HG02678 (cell line): ENCODE results near the gene AFTPH.
A peak's percentile ranks its signal among the peaks of the same experiment; 100 is the strongest.

Experiments used
- ATAC-seq: cut with Tn5 transposase; IDR thresholded peaks from one replicate; pipeline ENCODE4 v1.9.1; 2021; ENCODE audit warnings: mild to moderate bottlenecking, moderate library complexity; ENCODE audit not compliant: unreplicated experiment

The AFTPH gene, protein sequence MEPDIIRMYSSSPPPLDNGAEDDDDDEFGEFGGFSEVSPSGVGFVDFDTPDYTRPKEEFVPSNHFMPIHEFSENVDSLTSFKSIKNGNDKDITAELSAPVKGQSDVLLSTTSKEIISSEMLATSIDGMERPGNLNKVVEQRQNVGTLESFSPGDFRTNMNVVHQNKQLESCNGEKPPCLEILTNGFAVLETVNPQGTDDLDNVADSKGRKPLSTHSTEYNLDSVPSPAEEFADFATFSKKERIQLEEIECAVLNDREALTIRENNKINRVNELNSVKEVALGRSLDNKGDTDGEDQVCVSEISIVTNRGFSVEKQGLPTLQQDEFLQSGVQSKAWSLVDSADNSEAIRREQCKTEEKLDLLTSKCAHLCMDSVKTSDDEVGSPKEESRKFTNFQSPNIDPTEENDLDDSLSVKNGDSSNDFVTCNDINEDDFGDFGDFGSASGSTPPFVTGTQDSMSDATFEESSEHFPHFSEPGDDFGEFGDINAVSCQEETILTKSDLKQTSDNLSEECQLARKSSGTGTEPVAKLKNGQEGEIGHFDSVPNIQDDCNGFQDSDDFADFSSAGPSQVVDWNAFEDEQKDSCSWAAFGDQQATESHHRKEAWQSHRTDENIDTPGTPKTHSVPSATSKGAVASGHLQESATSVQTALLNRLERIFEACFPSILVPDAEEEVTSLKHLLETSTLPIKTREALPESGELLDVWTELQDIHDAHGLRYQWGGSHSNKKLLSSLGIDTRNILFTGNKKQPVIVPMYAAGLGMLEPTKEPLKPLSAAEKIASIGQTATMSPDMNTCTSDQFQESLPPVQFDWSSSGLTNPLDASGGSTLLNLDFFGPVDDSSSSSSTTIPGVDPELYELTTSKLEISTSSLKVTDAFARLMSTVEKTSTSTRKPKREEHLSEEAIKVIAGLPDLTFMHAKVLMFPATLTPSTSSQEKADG

GRCh38 chr2:64523666-64524603 is at the start of gene AFTPH:
Gene AFTPH, plus strand, starts transcription at chr2:64524328. Its CDS starts 27,147 bp downstream, at chr2:64551475.
- peak; percentile 87 for ATAC-seq

DNA sequence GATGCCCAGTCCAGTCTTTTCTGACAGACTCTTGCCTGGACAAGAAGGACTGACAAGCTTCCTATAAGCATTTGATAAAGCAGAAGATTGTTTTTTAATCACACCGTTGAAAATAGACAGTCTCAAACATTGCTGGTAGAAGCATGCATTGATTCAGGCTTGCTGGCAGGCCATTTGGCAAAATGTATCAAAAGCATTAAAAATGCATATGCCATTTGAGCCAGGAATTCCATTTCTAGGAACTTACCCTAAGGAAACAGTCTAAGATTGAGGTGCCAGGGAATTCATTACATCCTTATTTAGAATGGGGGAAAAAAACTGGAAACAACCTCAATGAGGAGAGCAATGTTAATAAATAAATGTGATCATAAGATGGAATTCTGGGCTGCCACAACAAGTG is 49.5 kb upstream of the AFTPH start:
- no peak for ATAC-seq

- no peak for ATAC-seq
These were observed 47.1 kb upstream of the AFTPH start for GRCh38 chr2:64477037-64477436.

GRCh38 chr2:64477979-64478378 is 46.1 kb upstream of the AFTPH start:
- ATAC-seq = no peak

- no peak for ATAC-seq
These were observed 45.5 kb upstream of the AFTPH start for GRCh38 chr2:64478502-64479230.

GRCh38 chr2:64479259-64480117 is 44.6 kb upstream of the AFTPH start:
- ATAC-seq = no peak

DNA sequence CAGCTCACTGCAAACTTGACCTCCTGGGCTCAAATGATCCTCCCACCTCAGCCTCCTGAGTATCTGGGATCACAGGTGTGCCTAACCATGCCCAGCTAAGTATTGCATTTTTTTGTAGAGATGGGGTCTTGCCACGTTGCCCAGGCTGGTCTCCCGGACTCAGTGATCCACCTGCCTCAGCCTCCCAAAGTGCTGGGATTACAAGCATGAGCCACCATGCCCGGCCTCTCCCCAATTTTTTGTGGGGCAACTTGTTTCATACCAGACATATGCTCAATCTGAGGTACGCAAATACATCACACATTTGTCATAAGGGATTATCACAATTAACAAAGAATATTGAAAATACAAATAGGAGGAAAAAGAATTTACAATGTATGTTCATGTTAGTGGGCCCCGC is 42.5 kb upstream of the AFTPH start:
- no peak for ATAC-seq

- ATAC-seq = no peak
These were observed 41.9 kb upstream of the AFTPH start for GRCh38 chr2:64482243-64482642.

GRCh38 chr2:64482765-64483504 is 41.2 kb upstream of the AFTPH start:
- no peak for ATAC-seq

DNA sequence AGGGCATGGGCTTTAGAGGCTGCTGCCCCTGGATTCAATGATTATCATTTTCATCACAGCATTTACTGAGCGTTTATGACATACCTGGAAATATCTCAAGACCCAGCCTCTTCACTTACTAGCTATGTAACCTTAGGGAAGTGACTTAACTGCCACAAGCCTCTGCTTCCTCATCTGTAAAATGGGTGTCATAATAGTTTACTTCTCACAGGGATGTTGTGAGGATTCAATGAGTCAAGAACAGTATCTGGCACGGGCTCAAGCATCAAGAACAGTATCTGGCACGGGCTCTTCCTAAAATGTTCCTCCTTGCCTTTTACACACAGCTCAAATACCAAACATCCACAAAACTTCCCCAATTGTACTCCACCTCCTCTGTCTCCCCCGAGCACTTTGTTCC is 38.8 kb upstream of the AFTPH start:
- no peak for ATAC-seq

DNA sequence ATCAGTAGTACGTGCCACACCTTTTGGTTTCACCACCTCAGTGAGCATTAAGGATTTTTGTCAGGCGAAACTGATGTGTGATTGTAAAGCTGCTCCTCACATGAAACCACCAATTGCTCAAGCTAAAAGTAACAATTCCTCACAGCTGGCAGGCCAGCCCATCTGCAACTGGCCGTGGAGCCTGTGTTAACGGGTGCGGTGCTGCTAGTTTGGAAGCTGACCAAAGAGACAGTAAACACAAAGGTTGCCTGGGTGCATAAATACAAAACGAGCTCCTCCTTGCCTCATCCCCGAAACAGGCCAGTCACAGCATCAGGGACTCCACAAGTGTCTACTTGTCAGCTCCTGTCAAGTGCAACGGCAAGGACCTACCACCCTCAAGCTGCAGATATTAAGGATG is 38.2 kb upstream of the AFTPH start:
- ATAC-seq = no peak

DNA sequence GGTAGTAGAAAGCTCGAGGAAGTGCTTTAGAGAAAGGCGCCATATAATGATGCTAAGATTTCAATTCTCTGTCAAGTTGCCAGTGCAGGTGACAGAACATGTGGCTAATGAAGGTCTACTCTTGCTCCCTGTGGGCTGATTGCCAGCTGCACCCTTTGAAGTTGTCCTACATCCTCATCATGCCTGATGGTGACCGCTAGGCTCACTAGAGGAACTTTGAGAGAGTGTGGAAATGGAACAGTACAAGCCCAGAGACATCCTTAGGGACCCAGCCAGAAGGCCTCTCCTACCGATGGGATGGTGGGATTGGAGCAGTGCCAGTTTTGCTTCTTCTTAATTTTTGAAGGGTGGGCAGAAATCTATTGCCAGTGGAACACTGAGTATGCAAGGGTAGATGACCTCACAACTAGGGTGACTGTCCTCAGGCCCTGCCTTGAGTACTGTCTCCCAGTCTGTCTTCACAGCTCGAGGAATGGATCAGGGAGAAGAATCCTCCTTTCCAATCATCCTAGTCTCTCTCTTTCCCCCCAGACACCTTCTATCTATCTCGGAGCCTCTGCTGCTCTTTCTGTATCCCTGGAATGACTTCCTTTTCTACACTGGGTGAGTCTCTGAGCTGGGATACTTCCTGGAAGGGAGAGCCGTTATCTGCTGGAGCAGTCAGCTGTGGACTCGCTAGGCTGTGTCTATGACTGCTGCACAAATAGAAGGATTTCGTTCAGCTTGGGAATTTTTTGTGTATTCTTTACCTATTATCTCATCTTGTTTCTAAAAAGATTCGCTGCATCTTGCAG is 36.7 kb upstream of the AFTPH start:
- ATAC-seq = no peak

GRCh38 chr2:64488050-64488974 is 35.8 kb upstream of the AFTPH start:
- no peak for ATAC-seq

GRCh38 chr2:64489081-64489751 is 34.9 kb upstream of the AFTPH start:
- no peak for ATAC-seq

DNA sequence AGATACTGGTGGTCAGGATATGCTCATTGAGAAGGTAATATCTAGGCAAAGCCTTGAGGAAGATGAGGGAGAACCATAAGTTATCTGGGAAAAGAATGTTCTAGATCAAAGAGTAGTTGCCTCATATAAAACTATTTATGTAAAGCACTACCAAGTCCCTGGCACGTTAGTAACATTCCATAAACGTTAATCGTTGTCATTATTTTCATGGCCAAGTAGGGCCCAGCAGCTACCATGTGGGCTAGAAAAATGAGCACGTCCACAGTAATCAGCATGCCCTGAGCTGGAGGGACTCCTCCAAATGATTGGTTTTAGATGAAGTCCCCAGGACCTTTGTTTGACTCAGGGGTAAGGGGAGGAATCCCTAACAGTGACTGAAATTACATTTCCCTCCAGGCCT is 32.7 kb upstream of the AFTPH start:
- no peak for ATAC-seq

DNA sequence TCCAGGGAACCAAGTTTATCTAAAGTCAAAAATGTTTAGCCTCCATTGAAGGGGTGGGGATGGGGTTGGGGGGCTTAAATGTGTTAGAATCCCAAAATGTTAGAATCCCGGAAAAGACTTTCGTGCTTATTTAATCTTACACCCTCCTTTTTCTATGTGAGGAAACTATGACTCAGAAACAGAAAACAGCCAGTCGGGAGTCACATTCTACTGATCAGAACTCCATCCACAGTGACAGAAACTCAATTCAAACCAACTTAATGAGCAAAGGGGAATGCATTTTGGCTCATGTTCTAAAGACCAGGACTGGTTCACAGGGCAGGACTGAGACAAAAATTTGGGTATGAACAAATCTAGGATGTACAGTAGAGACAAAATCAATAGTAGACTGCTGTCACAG is 31.9 kb upstream of the AFTPH start:
- no peak for ATAC-seq
